HepG2 (cell line): ENCODE data around the gene C5orf15. TPM values are rescaled to one million over a fixed set of nuclear protein-coding genes. Genes with fewer than 3 reads are reported as not detected.
A peak's percentile ranks its signal among the peaks of the same experiment; 100 is the strongest.

ENCODE experiments used
- AGO1 ChIP-seq: fragments of 200-400 bp; formaldehyde crosslinking; IDR thresholded peaks from 2 replicates; pipeline ENCODE4 v1.6.1; 2017; ENCODE audit warnings: mild to moderate bottlenecking, low read depth, low read length, moderate library complexity; ENCODE audit not compliant: poor library complexity, severe bottlenecking
- ARID2 ChIP-seq: sonication (generic); formaldehyde crosslinking; IDR thresholded peaks from 2 replicates; pipeline ENCODE4 v1.8.1; 2022; ENCODE audit warnings: mild to moderate bottlenecking, missing genetic modification reagents, borderline replicate concordance
- MAX ChIP-seq: IDR thresholded peaks from 2 replicates; pipeline ENCODE4 v1.6.1; 2012; ENCODE audit warnings: inconsistent platforms
- NCOA5 ChIP-seq: sonication (generic); formaldehyde crosslinking; IDR thresholded peaks from 2 replicates; pipeline ENCODE4 v1.4.0; 2020; ENCODE audit warnings: missing genetic modification reagents
- RFXANK ChIP-seq: IDR thresholded peaks from 2 replicates; pipeline ENCODE4 v1.6.1; 2016
- SATB2 ChIP-seq: sonication (generic); formaldehyde crosslinking; IDR thresholded peaks from 2 replicates; pipeline ENCODE4 v1.5.0; 2020; ENCODE audit warnings: missing genetic modification reagents
- SIN3B ChIP-seq: fragments of 150-350 bp; IDR thresholded peaks from 2 replicates; pipeline ENCODE4 v1.6.1; 2014; ENCODE audit warnings: low read length
- SMC3 ChIP-seq: IDR thresholded peaks from 2 replicates; pipeline ENCODE4 v1.6.1; 2011; ENCODE audit warnings: low read length, improper control_type of control experiment
- SRF ChIP-seq: IDR thresholded peaks from 2 replicates; pipeline ENCODE4 v1.6.1; 2011; ENCODE audit warnings: mild to moderate bottlenecking, low read depth, low read length, moderate library complexity
- ZFP82 ChIP-seq: sonication (generic); formaldehyde crosslinking; IDR thresholded peaks from 2 replicates; pipeline ENCODE4 v1.5.1; 2020; ENCODE audit warnings: mild to moderate bottlenecking, missing genetic modification reagents, borderline replicate concordance
- ZNF572 ChIP-seq: sonication (generic); formaldehyde crosslinking; IDR thresholded peaks from 2 replicates; pipeline ENCODE4 v1.5.1; 2020; ENCODE audit warnings: mild to moderate bottlenecking, missing genetic modification reagents
- ZNF841 ChIP-seq: sonication (generic); formaldehyde crosslinking; IDR thresholded peaks from 2 replicates; pipeline ENCODE4 v1.8.1; 2023; ENCODE audit warnings: missing genetic modification reagents, borderline replicate concordance
- ZSCAN5A ChIP-seq: sonication (generic); formaldehyde crosslinking; IDR thresholded peaks from 2 replicates; pipeline ENCODE4 v1.8.0; 2022; ENCODE audit warnings: mild to moderate bottlenecking, missing genetic modification reagents, borderline replicate concordance
- polyA plus RNA-seq, 8 experiments: library from polyadenylated mRNA; depleted of rRNA in 3 of 8; stranded (reverse) in 7 of 8; unstranded in 1 of 8; fragments of >200 nt; fragmentation: Illumina TruSeq in 4 of 8; extraction: Trizol in 4 of 8; gene quantifications; 2 replicates each; pipeline versions ENCODE4 v1.2.1 to v1.2.3, GENCODE V29; 2011 to 2016; ENCODE audit warnings: low read depth in 4 of 8, missing spikeins in 1 of 8, mixed read lengths in 1 of 8; ENCODE audit not compliant: insufficient read depth in 1 of 8
- total RNA-seq, 5 experiments: library from RNA; depleted of rRNA; stranded (reverse); fragments of >200 nt; fragmentation: Illumina TruSeq; extraction: Trizol; gene quantifications; 2 replicates each; pipeline ENCODE4 v1.2.3, GENCODE V29; 2016; ENCODE audit warnings: low read depth in 1 of 5
- TF ChIP-seq, protein P1 (sequence below): sonication (generic); formaldehyde crosslinking; IDR thresholded peaks from 2 replicates; pipeline ENCODE4 v1.4.0; 2020; ENCODE audit warnings: missing genetic modification reagents
- TF ChIP-seq, protein P2 (sequence below): sonication (generic); formaldehyde crosslinking; IDR thresholded peaks from 2 replicates; pipeline ENCODE4 v1.8.1; 2022; ENCODE audit warnings: mild to moderate bottlenecking, missing genetic modification reagents

The C5orf15 gene
- total and polyA plus RNA-seq, 2 of the 13 experiments (the other 11 are each of a cell fraction or from before 2014, with no cell fraction given), result 58.5 to 82.7 TPM

DNA sequence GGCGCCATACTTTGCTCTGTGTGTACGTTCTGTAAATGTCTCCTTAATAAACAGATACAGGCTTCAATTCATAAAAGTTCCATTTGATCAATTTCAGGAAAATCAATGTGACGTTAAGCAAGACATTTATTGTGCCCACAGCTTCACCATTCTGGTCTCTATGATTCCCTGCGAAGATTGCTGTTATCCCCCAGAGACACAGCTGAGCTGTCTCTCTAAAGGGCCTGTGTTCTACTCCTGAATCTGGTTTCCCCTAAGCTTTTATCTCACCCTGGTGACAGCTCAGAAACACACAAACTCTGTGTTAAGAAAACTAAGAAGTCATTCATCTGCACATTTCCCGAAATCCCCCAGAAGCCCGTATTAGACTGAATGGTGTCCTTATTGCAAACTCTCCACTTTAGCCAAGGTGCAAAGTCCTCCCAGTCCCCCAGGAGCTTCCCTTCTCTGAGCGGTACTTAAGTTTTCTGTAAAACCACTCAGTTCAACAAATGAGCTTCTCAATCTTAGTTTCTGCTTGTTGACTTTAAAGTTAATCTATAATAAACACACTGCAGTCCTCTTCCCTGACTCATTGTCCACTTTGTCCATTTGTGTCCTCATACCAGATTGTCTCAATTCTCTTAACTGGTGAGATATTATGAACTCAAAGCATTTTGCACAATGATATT, 1.4 kb upstream of the C5orf15 start (continued):
- peak; percentile 49; the same call in 1 of the 2 replicates for TF ChIP-seq ZSCAN5A (CRISPR knock-in tag)
- TF ChIP-seq ZFP82 (CRISPR knock-in tag), result no peak
- TF ChIP-seq, protein P1, sequence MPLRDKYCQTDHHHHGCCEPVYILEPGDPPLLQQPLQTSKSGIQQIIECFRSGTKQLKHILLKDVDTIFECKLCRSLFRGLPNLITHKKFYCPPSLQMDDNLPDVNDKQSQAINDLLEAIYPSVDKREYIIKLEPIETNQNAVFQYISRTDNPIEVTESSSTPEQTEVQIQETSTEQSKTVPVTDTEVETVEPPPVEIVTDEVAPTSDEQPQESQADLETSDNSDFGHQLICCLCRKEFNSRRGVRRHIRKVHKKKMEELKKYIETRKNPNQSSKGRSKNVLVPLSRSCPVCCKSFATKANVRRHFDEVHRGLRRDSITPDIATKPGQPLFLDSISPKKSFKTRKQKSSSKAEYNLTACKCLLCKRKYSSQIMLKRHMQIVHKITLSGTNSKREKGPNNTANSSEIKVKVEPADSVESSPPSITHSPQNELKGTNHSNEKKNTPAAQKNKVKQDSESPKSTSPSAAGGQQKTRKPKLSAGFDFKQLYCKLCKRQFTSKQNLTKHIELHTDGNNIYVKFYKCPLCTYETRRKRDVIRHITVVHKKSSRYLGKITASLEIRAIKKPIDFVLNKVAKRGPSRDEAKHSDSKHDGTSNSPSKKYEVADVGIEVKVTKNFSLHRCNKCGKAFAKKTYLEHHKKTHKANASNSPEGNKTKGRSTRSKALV (CRISPR knock-in tag), result no peak
- 0 out of 2 replicates have a peak, but pooled peaks have one; percentile 41 for TF ChIP-seq MAX
- no peak for TF ChIP-seq ARID2 (CRISPR knock-in tag)
- TF ChIP-seq RFXANK (CRISPR knock-in tag), result no peak
- TF ChIP-seq SMC3, result peak; percentile 13; the same call in 1 of the 2 replicates
- TF ChIP-seq NCOA5, result no peak
- TF ChIP-seq ZNF572 (CRISPR knock-in tag), result no peak
- TF ChIP-seq, protein P2, sequence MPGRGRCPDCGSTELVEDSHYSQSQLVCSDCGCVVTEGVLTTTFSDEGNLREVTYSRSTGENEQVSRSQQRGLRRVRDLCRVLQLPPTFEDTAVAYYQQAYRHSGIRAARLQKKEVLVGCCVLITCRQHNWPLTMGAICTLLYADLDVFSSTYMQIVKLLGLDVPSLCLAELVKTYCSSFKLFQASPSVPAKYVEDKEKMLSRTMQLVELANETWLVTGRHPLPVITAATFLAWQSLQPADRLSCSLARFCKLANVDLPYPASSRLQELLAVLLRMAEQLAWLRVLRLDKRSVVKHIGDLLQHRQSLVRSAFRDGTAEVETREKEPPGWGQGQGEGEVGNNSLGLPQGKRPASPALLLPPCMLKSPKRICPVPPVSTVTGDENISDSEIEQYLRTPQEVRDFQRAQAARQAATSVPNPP (CRISPR knock-in tag), result 0 out of 2 replicates have a peak, but pooled peaks have one; percentile 18
- no peak for TF ChIP-seq SATB2
- TF ChIP-seq SIN3B, result no peak
- no peak for TF ChIP-seq SRF
- TF ChIP-seq AGO1, result no peak
- TF ChIP-seq ZNF841 (CRISPR knock-in tag), result no peak
